ENCODE data around the gene DLX4. TPM values are rescaled to one million over a fixed set of nuclear protein-coding genes. Genes with fewer than 3 reads are reported as not detected.

DLX4 gene, protein sequence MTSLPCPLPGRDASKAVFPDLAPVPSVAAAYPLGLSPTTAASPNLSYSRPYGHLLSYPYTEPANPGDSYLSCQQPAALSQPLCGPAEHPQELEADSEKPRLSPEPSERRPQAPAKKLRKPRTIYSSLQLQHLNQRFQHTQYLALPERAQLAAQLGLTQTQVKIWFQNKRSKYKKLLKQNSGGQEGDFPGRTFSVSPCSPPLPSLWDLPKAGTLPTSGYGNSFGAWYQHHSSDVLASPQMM
- under 1 TPM in 1 of 7 donors, not detected in 6; 0.10 TPM for total RNA-seq
- not detected for polyA plus RNA-seq
- long read RNA-seq, donor 1: 0 reads
- long read RNA-seq, donor 2, partial matches to known transcripts: 0 of 3 reads
- long read RNA-seq, donor 2, other reads (novel, unspliced or antisense): 0 of 3 reads
- long read RNA-seq, donor 3: 0 reads

DNA sequence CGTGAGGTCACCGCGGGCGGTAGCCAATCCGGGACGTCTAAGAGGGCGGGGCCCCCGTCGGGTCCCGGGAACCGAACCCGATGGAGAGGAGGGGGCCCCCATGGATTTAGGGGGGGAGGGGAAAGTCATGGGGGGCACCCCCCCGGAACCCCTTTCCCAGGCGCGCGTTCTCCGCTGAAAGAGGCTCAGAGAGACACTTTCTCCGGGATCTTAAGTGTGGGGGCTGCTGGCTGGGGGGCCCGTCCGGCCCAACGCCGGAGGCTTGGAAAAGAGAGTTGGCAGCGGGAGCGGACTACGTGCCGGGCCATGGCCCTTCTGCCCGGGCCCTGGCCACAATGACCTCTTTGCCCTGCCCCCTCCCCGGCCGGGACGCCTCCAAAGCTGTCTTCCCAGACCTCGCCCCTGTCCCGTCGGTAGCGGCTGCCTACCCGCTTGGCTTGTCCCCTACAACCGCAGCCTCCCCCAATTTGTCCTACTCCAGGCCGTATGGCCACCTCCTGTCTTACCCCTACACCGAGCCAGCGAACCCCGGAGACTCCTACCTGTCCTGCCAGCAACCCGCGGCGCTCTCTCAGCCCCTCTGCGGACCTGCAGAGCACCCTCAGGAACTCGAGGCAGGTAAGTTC, at the start of gene DLX4:
Gene DLX4, plus strand, starts transcription at position 57 of the 626 bp plus-strand sequence. Its CDS starts 279 bp downstream, at position 336.
- Histone ChIP-seq H3K27me3 (peaks cover 26% of the 10 kb centered on the region), H3K36me3 (no peaks in the 10 kb centered on the region), H3K27ac (no peak within 1 kb of the TSS), H3K9me3 (no peaks in the 10 kb centered on the region), H3K4me1 (ENCODE audit: insufficient read depth) (peaks cover 16% of the 10 kb centered on the region), H3K4me3 (peak within 1 kb of the TSS; percentile 17)
- no peak for DNase-seq
- intact Hi-C loops (cut with DNase I): no loop called here
- TF ChIP-seq POLR2A (IDR thresholded peaks at IDR 0.05) (no peak), EP300 (IDR thresholded peaks at IDR 0.05) (no peak)
- TF ChIP-seq, protein P1, sequence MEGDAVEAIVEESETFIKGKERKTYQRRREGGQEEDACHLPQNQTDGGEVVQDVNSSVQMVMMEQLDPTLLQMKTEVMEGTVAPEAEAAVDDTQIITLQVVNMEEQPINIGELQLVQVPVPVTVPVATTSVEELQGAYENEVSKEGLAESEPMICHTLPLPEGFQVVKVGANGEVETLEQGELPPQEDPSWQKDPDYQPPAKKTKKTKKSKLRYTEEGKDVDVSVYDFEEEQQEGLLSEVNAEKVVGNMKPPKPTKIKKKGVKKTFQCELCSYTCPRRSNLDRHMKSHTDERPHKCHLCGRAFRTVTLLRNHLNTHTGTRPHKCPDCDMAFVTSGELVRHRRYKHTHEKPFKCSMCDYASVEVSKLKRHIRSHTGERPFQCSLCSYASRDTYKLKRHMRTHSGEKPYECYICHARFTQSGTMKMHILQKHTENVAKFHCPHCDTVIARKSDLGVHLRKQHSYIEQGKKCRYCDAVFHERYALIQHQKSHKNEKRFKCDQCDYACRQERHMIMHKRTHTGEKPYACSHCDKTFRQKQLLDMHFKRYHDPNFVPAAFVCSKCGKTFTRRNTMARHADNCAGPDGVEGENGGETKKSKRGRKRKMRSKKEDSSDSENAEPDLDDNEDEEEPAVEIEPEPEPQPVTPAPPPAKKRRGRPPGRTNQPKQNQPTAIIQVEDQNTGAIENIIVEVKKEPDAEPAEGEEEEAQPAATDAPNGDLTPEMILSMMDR (IDR thresholded peaks at IDR 0.05): no peak
- 2 to 4% (median 4%) methylated on average over 33 to 45 of the region's 45 CpGs for WGBS, 3 donors

DNA sequence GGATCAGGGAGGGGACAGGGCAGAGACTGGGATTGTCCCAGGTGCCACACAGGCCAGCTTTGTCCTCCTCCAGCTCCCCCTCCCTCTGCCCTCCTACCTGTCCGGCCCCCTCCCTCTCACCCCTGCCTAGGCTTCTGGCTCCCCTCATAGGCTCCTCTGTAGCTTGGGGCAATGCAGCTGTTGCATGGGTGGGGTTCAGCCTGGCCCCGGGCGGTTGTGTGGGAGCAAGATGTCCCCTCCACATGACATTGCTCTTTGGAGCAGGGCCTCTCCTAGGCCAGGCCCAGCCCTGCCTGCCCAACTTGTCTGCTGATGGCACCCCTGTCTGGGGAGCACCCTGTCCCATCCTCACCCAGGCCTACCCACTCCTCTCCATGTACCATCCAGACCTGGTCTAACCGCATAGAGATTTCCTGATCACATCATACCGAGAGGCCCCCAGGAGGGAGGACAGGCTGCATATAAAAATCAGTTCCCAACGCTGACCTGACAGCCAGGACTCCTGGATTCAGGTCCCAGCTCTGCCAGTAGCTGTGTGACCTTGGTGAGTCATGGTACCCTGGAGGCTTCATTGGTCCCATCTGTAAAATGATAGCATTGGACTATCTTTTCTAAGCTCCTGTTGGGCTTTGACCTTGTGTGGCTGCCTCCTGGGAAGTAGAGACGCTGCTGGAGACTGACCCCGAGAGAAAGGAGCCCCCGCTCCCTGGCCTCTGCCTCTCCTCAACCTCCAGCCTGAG, 48.8 kb upstream of the DLX4 start:
- H3K27me3 ChIP-seq: no peaks in the 10 kb centered on the region
- H3K36me3 ChIP-seq: no peaks in the 10 kb centered on the region
- no peaks in the 10 kb centered on the region for H3K9me3 ChIP-seq
- WGBS, 3 donors: 76 to 88% (median 81%) methylated on average over 9 of the region's 9 CpGs
- DNase-seq: no peak
- no peak for TF ChIP-seq EP300 (IDR thresholded peaks at IDR 0.05)
- no peak for TF ChIP-seq POLR2A (IDR thresholded peaks at IDR 0.05)
- TF ChIP-seq, protein P1 (IDR thresholded peaks at IDR 0.05): no peak
- no peak overlapping the region for H3K4me3 ChIP-seq
- no peak overlapping the region for H3K27ac ChIP-seq
- no peaks in the 10 kb centered on the region for H3K4me1 ChIP-seq (ENCODE audit: insufficient read depth)
- intact Hi-C loops (cut with DNase I): no loop called here

DNA sequence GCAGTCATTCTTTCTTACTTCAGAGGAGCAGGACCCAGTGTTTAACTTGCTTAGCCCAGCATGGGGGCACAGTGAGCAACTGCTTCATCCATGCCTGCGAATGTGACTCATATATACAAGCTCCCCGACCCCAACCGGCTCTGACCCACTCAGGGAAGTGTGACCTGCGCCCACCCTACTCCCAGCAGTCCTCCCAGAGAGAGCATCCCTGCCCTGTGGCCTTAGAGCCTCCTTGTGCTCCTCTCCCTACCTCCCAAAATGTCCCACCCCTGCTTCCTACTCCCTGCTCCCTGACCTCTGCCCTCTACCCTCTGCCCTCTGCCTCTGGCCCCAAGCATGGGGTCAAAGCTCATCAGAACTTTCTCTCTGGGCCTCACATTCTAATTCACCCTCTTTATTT, 46.9 kb upstream of the DLX4 start:
- no peaks in the 10 kb centered on the region for H3K36me3 ChIP-seq
- H3K27me3 ChIP-seq: no peaks in the 10 kb centered on the region
- H3K4me1 ChIP-seq (ENCODE audit: insufficient read depth): peaks cover 2% of the 10 kb centered on the region
- TF ChIP-seq POLR2A (IDR thresholded peaks at IDR 0.05): no peak
- TF ChIP-seq EP300 (IDR thresholded peaks at IDR 0.05): no peak
- TF ChIP-seq, protein P1 (IDR thresholded peaks at IDR 0.05): no peak
- H3K9me3 ChIP-seq: no peaks in the 10 kb centered on the region
- intact Hi-C loops (cut with DNase I): no loop called here
- H3K4me3 ChIP-seq: no peak overlapping the region
- no peak for DNase-seq
- WGBS, 3 donors: 64 to 82% (median 69%) methylated on average over 4 of the region's 4 CpGs
- H3K27ac ChIP-seq: no peak overlapping the region

DNA sequence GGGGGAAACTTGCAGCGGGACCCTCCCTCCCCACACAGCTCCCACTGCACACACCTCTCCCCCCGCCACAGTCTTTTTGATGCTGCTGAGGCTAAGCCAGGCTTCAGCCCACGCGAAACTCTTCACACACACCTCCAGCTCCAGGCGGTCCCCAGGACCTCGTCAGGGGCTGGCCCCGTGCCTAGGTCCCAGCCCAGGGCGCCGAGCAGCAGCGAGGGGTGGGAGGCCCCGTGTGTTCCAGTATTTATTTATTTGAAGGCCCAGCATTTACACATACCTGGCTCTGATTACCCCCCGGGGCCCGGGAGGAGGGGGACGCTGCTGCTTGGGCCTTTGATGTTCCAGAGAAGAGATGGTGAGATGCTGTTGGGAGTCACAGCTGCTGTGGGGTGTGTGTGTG, 44.9 kb upstream of the DLX4 start:
- H3K9me3 ChIP-seq: no peaks in the 10 kb centered on the region
- H3K36me3 ChIP-seq: no peaks in the 10 kb centered on the region
- peaks cover 2% of the 10 kb centered on the region for H3K4me1 ChIP-seq (ENCODE audit: insufficient read depth)
- no peaks in the 10 kb centered on the region for H3K27me3 ChIP-seq
- TF ChIP-seq, protein P1 (IDR thresholded peaks at IDR 0.05): no peak
- TF ChIP-seq EP300 (IDR thresholded peaks at IDR 0.05): no peak
- TF ChIP-seq POLR2A (IDR thresholded peaks at IDR 0.05): no peak
- no peak overlapping the region for H3K4me3 ChIP-seq
- no peak for DNase-seq
- no peak overlapping the region for H3K27ac ChIP-seq
- intact Hi-C loops (cut with DNase I): no loop called here
- WGBS, 3 donors: 26 to 31% (median 30%) methylated on average over 14 of the region's 14 CpGs
